Kasumi-1 (cell line): ENCODE data around the gene KIF25.

Source experiments
- DNase-seq, 2 experiments: peaks; one replicate each; lab custom pipeline; 2025; lab: John Stamatoyannopoulos, UW

KIF25 gene

DNA sequence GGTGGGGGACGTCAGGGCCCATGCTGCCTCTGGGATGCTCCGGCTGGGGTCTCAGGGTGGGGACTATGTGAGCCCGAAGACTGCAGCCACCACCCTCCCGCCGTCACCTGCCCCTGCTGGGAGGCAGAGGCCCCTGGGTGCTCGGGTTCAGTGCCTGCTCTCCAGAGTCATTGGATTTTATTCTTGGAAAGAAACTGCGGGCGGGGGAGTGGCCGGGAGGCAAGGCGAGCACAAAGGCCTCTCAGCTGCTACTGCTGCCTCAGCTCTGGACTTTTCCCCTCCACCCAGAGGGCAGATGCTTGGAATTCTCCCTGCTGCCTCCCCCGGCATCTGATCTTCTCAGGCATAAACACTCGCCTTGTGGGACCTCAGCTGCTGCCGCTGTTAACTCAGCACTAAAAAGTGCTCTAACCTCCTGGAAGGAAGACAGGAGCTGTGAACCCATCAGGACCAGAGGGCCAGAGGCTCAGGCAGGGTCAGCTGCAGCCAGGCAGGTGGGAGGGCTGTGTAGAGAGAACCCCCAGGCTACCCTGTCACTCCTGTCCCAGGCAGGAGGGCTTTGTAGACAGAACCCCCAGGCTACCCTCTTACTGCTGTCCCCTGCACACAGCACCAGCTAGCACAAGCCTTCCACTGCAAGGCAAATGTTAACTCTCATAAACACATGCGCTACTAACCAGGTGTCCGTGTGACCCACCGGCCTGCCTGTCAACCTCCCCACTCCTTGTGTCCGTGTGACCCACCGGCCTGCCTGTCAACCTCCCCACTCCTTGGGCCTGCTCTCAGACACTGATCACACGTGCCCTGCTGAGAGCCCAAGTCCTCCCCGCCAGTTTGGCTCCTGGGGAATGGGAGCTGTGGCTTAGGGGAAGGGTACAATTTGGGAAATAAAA lies 90.9 kb downstream of the KIF25 start:
- DNase-seq: no peak

DNA sequence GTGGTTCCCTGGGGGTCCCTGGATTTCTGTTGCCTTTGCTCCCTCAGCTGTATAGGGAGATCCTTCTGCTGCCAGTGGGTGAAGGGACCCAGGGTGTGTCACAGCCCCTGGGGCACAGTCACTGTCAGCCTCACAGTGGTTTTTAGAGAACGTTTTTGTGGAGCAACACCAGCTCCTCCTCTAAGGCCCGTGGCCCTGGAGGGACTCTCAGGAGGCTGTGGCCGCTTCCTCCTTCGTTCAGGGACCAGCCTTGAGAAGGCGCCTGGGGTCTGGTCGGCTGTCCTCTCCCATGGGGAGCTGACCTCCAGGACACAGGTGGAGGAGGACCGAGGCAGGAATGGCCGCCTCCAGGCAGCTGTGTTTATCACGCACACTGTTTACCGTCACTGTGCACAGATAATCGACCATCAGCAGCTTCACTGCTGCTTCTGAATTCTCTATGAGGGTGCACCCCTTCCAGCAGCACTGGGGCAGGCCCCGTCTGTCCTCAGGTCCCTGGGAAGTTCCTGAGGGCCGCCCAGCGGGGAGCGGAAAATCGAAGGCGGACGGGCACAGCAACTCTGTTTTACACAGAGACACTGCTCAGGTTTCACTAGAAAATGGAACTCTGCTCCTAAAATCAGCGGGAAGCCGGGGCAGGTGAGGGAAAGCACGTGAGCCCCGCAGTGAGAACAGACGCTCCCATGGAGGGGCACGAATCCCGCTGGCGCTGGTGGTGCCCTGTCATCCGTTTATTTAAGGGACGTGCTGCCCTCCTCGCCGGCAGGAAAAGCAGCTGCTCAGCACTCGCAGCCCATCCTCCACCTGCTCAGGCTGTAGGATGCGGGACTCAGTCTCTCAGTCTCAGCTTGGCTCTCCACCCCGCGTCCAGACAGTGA lies 92.0 kb downstream of the KIF25 start:
- DNase-seq: no peak

DNA sequence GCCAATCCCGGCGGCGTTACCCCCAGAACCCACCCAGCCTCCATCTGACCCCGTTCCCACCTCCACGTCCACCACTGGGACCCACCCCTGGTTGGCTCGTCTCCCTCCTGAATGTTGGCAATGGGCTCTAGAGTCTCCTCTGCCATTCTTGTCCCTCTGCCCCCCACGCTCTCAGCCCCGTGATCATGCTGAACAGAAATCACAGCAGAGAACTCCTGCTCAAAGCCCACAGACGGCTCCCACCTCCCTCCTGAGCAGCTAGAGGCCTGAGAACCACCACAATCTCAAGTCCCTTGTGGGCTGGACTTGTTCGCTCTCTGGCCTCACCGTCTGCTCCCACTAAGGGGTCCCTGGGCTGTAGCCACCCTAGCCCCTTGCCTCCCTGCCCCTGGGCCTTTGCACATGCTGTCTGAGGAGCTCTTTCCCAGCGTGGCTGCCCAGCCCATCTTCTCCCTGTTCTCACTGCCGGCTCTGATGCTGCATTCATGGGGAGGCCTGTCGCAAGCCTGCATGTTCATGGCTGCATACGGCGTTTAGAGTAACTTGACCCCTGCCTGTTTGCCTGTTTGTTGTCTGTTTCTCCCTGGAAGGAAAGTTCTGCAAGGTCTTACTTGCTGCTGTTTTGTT lies 92.7 kb downstream of the KIF25 start:
- no peak for DNase-seq

DNA sequence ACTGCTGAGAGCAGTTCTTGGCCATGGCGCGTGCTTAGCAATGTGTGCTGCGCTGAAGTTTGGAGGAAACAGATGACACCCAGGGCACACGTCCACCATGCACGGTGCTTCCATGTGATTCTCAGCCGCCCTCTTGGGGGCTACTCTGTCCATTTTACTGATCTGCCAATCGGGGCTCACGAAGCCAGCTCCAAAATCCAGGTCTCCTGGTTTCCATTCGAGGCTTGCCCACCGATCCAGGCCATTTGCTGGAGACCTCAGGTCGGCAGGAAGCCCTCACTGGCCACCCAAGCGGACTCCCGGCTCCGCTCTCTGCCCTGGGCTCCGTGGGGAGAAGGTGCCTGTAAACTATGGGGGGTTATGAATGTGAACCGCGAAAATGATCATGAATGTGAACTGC lies 93.2 kb downstream of the KIF25 start:
- DNase-seq: no peak

DNA sequence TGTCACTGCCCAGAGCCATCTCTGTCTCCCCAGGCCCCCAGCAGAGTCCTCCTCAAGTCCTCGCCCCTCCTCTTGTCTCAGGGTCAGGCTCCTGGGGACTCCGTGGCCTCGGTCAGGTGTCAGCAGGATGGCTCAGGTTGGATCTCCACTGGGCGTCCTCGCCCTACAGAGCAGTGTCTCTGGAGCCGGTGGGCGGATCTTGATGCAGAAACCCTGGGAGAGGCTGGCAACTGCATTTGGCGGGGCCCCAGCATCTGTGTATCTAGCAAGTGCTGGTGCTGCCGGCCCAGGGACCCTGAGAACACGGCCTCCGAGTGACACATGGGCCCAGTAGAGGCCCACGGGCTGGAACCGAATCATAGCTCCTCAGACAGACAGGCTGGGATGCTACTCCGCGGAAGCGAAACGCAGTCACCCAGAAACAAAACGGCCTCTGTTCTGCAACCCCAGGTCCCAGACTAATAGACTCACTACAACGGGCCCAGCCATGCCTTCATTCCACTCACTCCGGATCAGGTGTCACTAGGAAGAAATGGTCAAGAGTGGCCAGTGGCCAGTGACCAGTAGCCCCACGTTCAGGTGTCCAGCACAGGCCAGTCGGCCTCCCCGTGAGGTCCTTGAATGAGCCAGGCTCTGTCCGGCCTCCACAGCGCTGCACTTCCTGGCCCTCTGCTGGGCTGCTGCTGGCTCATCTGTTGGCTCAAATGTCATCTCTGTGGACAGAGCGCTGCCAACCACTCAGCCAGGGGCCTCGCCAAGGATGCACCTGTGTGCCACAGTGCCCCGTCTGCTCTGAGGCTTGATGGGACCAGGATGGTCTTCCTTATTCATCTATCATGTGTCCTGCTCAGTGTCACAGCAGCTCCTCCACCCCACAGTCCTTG lies 94.2 kb downstream of the KIF25 start:
- DNase-seq: no peak

DNA sequence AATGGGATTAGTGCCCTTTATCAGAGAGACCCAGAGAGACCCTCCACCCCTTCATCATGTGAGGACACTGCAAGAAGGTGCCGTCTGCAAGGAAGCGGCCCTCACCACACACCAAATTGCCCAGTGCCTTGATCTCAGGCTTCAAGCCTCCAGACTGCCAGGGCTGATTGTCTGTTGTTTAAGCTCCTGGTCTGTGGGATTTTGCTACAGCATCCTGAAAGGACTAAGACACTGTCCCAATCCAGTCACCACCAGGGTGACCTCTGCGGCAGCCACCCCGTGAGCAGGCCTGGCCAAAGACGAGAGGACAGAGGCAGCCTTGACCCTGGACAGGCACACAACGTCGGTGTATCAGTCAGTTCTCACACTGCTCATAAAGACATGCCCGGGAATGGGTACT lies 95.1 kb downstream of the KIF25 start:
- no peak for DNase-seq

DNA sequence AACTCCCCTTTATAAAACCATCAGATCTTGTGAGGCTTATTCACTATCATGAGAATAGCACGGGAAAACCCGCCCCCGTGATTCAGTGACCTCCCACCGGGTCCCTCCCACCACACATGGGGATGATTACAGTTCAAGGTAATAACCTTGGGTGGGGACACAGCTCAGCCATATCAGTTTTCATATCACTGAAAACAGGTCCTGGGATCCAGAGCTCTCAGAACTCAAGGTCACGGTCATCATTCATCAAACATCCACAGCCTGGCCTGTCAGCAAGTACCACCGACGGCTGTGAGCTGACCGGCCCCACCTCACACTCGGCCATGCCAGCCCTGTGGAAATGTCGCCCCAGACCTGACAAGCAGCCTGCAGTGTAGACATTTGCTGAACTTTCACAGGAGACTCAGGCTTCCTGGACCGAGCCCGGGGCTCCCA lies 95.6 kb downstream of the KIF25 start:
- DNase-seq: no peak

DNA sequence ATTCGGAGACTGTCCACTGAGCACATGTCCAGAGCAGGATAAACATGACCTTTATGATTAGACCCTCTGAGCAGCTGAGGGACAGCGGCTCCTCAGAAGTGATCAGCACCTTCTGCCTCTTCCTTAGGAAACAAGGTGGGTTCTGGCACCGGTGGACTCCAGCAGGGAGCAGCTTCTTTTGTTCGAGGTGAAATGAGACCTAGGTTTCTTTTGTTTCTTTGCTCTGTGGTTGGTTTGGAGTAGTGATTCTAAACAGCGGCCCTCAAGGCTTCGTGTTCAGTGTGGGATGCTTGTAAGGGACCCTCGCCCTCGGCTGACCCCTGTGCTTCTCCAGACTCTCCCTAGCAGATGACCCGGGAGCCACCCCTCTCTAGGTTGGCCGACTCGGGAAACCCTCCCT lies 96.2 kb downstream of the KIF25 start:
- DNase-seq: no peak
